ENCODE results near the gene KCNQ4. TPM values are rescaled to one million over a fixed set of nuclear protein-coding genes. Genes with fewer than 3 reads are reported as not detected.

Gene KCNQ4
- total and polyA plus RNA-seq, 2 donors (not counting 3 experiments of a cell fraction or from before 2014, with no cell fraction given): 0.06 to 0.07 TPM

DNA sequence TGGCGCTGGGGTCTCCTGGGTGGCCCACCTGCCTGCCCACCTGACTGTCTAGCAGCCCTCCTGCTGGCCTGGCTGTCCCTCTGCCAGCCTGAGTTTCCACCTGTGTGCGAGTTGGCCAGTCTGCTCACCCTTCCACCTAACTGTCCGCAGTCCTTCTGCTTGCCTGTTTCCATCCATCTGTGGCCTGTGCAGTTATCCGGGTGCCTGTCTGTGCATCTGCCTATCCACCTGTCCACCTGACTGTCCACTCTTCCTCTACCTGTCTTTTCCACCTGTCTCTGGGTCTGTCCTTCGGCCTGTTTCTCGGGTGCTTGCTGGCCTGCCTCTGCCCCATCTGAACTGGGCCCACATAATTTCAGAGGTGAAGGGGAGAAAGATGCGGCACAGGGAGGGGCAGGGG, 1.9 kb downstream of the KCNQ4 start:
- dilution Hi-C loops (cut with MboI; ENCODE audit: extremely low pct_ligation_motif_present, low sequenced_read_pairs): no loop called here
- H3K27me3 ChIP-seq (ENCODE audit: control insufficient read depth in 2 of 2, insufficient read depth in 2 of 2, low read length in 2 of 2): peaks cover 16 to 20% of the 10 kb centered on the region in 2 experiments
- POLR2A ChIA-PET: no interaction called here

More for the DNA sequence above, 1.9 kb downstream of the KCNQ4 start:
- H3K4me2 ChIP-seq (ENCODE audit: insufficient read depth, low read length): no peak overlapping the region
- no peak overlapping the region for H3K27ac ChIP-seq (ENCODE audit: insufficient read depth, low read depth, low read length)
- H3K9me3 ChIP-seq (replicated peaks; ENCODE audit: control insufficient read depth, insufficient read depth, low read length): no peaks in the 10 kb centered on the region
- H3K4me1 ChIP-seq (ENCODE audit: control insufficient read depth, extremely low read depth, insufficient read depth, low read length): no peaks in the 10 kb centered on the region
- no TSS peak for BruUV-seq (replicated peaks)
- H3K79me2 ChIP-seq (ENCODE audit: control insufficient read depth, insufficient read depth, low read length): no peaks in the 10 kb centered on the region
- no peak overlapping the region for H3K4me3 ChIP-seq (replicated peaks in 1 of 3; ENCODE audit: insufficient read depth in 1 of 3, low read depth in 1 of 3, low read length in 3 of 3)
- DNase-seq (ENCODE audit: low read depth, low spot score): no peak
- no peaks in the 10 kb centered on the region for H3K9me1 ChIP-seq (replicated peaks; ENCODE audit: control insufficient read depth, extremely low read depth, insufficient read depth, low read length)
- no peak overlapping the region for H3K9ac ChIP-seq (replicated peaks; ENCODE audit: extremely low read depth, insufficient read depth, low read length)
- intact Hi-C loops (cut with micrococcal nuclease): no loop called here
- TF ChIP-seq JUN (IDR thresholded peaks at IDR 0.05; ENCODE audit: borderline replicate concordance, insufficient read depth, insufficient read length, low read depth) (no peak), POLR2AphosphoS5 (IDR thresholded peaks at IDR 0.05; ENCODE audit: insufficient read depth, low read depth, low read length) (no peak), EZH2 (IDR thresholded peaks at IDR 0.05; ENCODE audit: borderline replicate concordance, low read depth, low read length, severe bottlenecking) (no peak), MYC (IDR thresholded peaks at IDR 0.05; ENCODE audit: low read depth, low read length) (no peak), POLR2A (IDR thresholded peaks at IDR 0.05; ENCODE audit: low read depth, low read length) (no peak), GATA2 (IDR thresholded peaks at IDR 0.05; ENCODE audit: insufficient read depth, insufficient read length, low read depth, low read length) (no peak), FOS (IDR thresholded peaks at IDR 0.05; ENCODE audit: borderline replicate concordance, insufficient read depth, low read length) (no peak)
- TF ChIP-seq, protein P1, sequence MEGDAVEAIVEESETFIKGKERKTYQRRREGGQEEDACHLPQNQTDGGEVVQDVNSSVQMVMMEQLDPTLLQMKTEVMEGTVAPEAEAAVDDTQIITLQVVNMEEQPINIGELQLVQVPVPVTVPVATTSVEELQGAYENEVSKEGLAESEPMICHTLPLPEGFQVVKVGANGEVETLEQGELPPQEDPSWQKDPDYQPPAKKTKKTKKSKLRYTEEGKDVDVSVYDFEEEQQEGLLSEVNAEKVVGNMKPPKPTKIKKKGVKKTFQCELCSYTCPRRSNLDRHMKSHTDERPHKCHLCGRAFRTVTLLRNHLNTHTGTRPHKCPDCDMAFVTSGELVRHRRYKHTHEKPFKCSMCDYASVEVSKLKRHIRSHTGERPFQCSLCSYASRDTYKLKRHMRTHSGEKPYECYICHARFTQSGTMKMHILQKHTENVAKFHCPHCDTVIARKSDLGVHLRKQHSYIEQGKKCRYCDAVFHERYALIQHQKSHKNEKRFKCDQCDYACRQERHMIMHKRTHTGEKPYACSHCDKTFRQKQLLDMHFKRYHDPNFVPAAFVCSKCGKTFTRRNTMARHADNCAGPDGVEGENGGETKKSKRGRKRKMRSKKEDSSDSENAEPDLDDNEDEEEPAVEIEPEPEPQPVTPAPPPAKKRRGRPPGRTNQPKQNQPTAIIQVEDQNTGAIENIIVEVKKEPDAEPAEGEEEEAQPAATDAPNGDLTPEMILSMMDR (IDR thresholded peaks at IDR 0.05; ENCODE audit: extremely low read depth in 1 of 2, insufficient read depth in 1 of 2, low read depth in 1 of 2, low read length in 2 of 2): no peak
- TF ChIP-seq, protein P2, sequence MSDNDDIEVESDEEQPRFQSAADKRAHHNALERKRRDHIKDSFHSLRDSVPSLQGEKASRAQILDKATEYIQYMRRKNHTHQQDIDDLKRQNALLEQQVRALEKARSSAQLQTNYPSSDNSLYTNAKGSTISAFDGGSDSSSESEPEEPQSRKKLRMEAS (IDR thresholded peaks at IDR 0.05; ENCODE audit: insufficient read depth, insufficient read length): no peak
- H2AFZ ChIP-seq (ENCODE audit: low read depth, low read length): no peak overlapping the region
- H4K20me1 ChIP-seq (replicated peaks; ENCODE audit: control insufficient read depth, extremely low read depth, insufficient read depth, low read length): no peaks in the 10 kb centered on the region
- CTCF ChIA-PET: no interaction called here
- H3K36me3 ChIP-seq (ENCODE audit: control insufficient read depth in 2 of 2, extremely low read depth in 1 of 2, insufficient read depth in 2 of 2, low read length in 2 of 2): no peaks in the 10 kb centered on the region
- FAIRE-seq: no peak
